Activated gamma-delta T cell treated with anti-CD3 and anti-CD28 coated beads, Interleukin-2, amount 50 U/mL, for 16 hours (primary cell): ENCODE measurements around the gene RALB.

Experiments used
- DNase-seq: peaks from one replicate; pipeline ENCODE4 v3.0.0-alpha.2; 2020; ENCODE audit warnings: low read depth

Gene RALB

GRCh38 chr2:120252225-120253020 is at the start of gene RALB:
Gene RALB, plus strand, starts transcription at chr2:120252852. Its CDS starts 25,813 bp downstream, at chr2:120278665.
- DNase-seq = peak; percentile 99

DNA sequence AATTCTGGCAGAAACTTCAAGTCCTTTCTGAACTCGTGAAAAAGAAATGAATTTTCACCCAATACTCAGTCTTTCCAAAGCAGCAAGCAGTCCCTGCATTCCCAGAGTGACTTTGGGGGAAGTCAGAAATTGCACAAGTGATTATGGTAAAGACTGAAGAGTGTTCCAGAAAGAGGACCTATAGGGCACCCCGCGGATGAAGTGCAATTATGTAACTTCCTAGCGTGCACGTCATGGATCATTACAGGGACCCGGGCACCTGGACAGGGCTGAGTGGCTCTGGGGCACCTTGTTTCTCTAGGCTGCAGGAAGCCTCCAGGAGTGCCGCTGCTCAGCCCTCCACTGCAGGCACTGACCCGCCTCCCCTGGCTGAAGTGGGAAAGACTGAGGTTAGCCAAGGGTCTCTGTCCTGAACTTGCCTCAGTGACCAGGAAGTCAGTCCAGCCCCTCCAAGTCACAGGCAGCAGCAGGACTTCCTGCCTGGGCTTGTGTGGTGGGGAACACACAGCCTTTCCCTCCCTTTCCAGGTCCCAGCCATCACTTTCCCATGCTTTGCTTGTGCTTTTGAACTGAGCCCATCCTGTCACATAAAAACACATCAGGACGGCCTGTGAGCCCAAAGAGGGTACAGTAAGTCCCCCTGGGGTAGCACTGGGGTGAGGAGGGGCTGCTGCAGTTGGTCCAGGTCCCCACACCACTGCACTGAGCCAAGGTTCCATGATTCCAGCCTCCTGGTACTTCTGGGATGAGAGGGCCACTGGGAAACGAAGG is 49.2 kb upstream of the RALB start:
- no peak for DNase-seq

GRCh38 chr2:120204022-120204405 is 48.6 kb upstream of the RALB start:
- no peak for DNase-seq

DNA sequence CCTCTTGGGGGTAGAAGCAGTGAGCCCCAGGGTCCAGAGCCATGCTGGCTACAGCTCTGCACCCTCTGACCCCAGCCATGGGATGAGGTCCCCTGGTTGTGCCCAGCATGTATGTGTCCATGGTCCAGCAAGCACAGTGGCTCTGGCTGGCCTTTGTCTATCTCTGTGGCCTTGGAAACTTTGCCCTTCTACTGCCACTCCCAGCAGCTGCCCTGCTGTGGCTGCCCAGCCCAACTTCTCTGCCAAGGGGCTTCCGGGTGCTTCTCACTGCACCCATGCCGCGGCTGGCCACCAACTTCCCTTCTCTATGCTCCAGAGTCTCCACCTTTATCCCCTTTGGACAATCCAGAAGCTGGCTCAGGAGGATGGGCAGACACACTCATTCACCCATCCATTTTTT is 48.2 kb upstream of the RALB start:
- no peak for DNase-seq

DNA sequence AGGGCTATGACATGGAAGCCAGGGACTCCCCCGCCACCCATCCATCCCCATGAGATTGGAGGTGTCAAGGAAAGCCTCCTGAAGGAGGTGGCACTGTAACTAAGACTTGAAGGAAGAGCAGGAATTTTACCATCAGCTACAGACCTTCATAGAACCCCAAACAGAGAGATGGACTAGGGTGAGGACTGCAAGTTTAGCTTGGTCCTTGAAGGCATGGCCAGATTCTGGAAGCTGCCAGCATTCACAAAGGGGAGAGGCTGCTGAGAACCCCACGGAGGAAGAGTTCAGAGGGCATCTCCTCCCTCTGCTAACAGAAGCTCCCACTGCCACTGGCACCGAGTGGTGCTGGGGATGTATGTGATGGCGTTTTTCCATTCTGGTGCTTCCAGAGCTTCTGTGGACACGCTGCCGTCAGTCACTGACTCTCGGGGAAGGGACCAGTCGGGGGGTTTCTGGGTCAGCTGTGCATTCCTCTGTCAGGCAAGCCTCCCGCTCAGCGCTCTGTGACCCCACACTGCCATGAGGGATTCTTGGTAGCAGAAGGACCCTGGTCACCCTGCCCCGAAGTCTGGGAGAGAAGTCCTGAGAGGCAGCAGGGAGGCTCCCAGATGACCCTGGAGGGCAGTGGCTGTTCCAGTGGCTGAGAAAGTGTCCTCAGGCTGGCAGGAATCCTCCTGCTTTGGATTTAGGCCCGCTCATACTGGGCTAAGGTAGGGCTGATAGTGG is 47.5 kb upstream of the RALB start:
- DNase-seq = no peak

GRCh38 chr2:120206022-120206581 is 46.5 kb upstream of the RALB start:
- no peak for DNase-seq

GRCh38 chr2:120208381-120209353 is 44.0 kb upstream of the RALB start:
- no peak for DNase-seq

DNA sequence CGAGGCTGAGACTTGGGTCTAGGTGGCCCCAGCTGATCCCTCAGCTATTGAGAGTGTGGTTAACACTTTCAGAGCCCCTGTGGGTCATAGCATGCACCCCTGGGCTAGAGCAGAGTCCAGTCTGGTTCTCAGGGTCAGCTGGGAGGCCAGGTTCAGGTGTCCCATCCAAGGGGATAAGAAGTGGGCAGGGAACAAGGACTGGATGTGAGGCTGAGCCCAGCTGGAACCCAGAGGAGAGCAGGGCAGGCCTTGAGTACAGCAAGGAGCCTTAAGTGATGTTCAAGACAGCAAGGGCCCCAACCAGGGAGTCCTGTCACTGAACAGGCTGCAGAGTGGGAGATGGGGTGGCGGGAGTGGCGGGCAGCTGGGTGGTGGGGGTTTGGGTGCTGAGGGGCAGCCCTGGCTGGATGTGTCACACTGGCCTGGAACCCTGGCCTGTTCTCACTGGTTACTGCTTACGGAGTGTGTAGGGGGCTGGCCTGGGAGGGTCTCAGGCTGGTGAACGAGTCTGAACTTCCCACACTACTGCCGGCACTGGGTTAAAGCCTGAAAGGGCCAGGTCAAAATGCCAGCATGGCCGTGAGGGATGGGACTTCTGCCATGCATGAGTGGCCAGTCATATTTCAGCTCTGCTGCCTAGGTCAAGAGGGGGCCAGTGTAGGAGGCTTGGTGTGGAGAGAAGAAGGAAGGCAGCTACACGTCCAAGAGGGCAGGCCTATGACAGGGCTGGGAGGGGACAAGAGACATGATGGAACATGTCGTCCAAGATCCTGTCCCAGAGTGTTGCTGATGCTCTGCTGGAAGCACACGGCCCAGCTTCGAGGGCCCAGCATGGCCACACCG is 43.0 kb upstream of the RALB start:
- DNase-seq = no peak

- DNase-seq = no peak
These were observed 42.4 kb upstream of the RALB start for GRCh38 chr2:120210270-120210693.

DNA sequence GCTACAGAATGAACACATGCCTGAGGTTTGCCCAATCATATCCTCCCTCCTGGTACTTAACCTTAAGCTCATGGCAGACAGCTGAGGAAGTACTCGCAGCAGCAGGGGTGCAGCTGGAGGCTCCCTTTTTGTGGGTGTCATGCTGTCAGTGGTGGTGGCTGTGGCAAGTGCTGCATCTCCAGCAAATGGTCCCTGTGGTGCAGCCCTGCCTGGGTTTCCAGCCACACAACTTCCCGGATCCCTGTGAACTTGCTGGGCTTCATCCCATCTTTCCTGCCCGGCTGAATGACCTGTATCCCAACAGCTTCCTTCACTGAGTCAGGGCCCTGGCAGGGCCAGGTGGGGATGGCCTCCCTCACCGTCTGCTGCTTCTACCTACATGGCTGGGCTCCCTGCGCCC is 34.5 kb upstream of the RALB start:
- no peak for DNase-seq

DNA sequence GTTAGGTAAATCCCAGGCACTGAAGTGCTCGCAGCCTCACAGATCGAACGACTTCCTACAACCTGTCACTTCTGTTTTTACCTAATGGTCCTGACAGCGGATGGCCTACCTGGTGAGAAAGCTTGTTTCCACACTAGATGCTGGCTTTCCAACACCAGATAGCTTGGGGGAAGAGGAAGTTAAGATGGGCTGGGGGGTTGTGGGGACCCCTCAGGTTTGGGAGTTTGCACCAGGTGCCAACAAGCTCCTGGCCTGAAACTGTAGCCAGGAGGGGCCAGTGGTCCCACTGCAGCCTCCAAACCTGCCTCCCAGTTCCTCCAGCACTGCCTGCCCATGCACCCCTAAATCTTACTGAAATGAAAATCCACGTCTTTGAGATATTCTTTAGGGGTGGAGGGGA is 33.4 kb upstream of the RALB start:
- no peak for DNase-seq

DNA sequence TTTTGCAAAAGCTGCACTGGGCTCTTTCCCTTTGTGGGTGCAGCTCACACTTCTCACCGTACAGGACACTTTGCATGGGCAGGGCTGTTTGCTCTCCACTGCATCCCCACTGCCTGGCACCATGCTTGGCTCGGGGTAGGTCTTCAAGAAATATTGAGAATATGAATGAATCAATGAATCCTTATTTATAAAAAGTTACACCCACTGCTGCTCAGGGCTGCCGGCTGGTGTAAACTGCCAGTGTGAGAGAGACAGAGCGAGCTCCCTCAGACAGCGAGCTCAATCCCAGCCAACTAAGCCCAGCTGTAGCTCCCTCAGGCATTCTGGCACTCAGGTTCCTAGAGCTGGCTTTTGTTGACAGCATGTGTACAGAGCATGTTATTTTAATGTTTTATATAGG is 32.9 kb upstream of the RALB start:
- DNase-seq = no peak

GRCh38 chr2:120220756-120221155 is 31.9 kb upstream of the RALB start:
- no peak for DNase-seq

DNA sequence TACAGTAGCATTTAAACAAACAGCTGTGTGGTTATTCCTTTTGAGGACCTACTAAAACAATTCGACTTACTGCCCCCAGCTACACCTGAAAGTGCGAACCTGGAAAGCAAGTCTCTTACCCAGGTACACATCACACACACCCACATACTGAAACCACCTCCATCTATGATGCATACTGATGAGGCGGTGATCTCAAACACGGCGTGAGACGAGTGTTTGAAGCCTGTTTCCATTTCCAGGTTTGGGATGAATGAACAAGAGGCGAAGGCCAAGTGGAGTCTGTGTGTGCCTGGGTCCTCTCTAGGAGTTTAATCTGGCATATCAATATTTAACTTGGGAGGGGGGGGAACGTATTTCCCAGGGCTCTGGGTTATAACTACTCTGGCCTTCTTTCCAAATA is 31.0 kb upstream of the RALB start:
- no peak for DNase-seq

GRCh38 chr2:120222186-120223033 is 30.2 kb upstream of the RALB start:
- no peak for DNase-seq

GRCh38 chr2:120223034-120223912 is 29.4 kb upstream of the RALB start, which contains the start of gene TMEM185B:
Gene TMEM185B, minus strand, starts transcription at chr2:120223400. Its CDS starts 424 bp downstream, at chr2:120222976.
- peak; percentile 76 for DNase-seq

DNA sequence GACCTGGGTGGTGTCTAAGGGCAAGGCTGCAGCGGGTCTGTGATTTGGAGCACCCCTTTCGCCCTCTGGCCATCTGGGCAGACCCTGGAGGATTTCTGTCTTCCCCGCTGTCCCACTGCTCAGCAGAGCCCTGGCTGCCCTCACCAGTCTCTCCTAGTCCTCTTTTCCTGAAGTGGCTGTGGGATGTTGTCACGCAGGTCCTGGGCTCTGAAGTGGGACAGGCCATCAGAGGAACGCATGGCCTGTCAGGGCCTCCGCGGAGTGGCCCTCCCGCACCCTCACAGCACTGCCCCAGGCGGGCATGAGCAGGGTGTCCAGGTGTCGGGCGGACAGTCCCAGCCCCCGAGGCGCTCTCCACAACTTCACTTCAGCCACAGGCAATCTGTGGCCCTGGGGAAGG is 28.4 kb upstream of the RALB start:
- DNase-seq = no peak
